Measurements from ENCODE around the gene SKA3.

DNA sequence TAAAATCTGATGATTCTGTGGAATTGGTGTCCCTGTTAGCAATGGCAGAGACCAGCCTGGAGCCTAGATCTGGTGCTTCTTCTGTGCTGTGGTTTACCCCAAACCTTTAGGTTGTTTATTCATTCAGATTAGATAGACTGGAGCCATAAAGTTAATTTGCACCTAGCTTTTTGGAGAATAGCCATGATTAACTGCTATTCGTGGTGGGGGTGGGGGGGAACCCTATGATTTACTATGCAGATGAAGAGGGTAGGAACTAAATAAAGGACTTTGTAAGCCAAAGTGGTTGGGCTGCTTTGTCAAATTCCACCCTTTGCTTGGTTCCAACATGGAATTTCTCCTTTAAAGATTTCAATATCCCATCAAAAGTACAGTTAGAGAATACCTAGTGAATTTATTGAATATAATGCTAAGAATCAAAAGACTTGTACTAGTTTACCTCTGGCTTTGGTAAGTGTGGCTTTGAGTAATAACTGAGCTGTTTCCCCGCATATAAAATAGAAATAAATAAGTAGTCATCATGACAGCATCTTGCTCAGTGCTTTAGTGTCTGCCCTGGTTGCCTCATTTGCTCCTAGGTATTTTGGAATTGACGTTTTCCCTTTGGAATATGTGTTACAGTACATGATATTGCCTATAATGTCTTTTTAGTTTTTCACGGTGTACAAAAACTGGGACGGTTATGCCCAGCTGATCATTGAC lies 27.6 kb downstream of the SKA3 start:
- TF ChIP-seq, protein P1, sequence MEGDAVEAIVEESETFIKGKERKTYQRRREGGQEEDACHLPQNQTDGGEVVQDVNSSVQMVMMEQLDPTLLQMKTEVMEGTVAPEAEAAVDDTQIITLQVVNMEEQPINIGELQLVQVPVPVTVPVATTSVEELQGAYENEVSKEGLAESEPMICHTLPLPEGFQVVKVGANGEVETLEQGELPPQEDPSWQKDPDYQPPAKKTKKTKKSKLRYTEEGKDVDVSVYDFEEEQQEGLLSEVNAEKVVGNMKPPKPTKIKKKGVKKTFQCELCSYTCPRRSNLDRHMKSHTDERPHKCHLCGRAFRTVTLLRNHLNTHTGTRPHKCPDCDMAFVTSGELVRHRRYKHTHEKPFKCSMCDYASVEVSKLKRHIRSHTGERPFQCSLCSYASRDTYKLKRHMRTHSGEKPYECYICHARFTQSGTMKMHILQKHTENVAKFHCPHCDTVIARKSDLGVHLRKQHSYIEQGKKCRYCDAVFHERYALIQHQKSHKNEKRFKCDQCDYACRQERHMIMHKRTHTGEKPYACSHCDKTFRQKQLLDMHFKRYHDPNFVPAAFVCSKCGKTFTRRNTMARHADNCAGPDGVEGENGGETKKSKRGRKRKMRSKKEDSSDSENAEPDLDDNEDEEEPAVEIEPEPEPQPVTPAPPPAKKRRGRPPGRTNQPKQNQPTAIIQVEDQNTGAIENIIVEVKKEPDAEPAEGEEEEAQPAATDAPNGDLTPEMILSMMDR (IDR thresholded peaks at IDR 0.05; ENCODE audit: low read depth, low read length, poor library complexity, severe bottlenecking), result no peak
- TF ChIP-seq EZH2phosphoT487 (IDR thresholded peaks at IDR 0.05; ENCODE audit: borderline replicate concordance, low read length), result no peak

Data from DOHH2 (cell line).